ENCODE results near the gene ERG.

DNA sequence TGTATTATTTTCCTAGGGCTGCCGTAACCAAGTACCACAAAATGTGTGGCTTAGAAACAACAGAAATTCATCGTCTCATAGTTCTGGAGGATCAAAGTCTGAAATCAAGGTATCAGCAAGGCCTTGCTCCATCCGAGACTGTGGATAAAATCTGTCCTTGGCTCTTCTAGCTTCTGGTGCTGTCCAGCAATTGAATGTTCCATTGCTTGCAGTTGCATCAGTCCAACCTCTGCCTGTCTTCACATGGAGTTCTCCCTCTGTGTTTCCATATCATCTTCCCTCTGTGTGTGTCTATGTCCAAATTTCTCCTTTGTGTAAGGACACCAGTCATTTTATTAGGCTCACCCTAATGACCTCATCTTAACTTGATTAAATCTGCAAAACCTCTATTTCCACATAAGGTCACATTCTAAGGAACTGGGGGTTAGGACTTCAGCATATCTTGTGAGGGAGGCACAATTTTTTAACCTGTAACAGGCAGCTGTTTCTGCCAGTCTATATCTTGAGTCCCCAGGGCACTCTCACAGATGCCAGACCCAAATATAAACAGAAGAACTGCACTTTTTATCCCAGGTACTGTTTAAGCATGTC lies 84.2 kb downstream of the ERG start:
- no peak for TF ChIP-seq POLR2A (IDR thresholded peaks at IDR 0.05)
- TF ChIP-seq, protein P1, sequence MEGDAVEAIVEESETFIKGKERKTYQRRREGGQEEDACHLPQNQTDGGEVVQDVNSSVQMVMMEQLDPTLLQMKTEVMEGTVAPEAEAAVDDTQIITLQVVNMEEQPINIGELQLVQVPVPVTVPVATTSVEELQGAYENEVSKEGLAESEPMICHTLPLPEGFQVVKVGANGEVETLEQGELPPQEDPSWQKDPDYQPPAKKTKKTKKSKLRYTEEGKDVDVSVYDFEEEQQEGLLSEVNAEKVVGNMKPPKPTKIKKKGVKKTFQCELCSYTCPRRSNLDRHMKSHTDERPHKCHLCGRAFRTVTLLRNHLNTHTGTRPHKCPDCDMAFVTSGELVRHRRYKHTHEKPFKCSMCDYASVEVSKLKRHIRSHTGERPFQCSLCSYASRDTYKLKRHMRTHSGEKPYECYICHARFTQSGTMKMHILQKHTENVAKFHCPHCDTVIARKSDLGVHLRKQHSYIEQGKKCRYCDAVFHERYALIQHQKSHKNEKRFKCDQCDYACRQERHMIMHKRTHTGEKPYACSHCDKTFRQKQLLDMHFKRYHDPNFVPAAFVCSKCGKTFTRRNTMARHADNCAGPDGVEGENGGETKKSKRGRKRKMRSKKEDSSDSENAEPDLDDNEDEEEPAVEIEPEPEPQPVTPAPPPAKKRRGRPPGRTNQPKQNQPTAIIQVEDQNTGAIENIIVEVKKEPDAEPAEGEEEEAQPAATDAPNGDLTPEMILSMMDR (IDR thresholded peaks at IDR 0.05), result no peak

All from adrenal gland (tissue), 5 donors.